H9 (cell line): ENCODE measurements around the gene SSR2. TPM values are rescaled to one million over a fixed set of nuclear protein-coding genes. Genes with fewer than 3 reads are reported as not detected.

ENCODE experiments used
- DNase-seq: peaks from one replicate; pipeline ENCODE4 v3.0.0-alpha.2; 2017
- H2AFZ ChIP-seq: one replicate; pipeline ENCODE4 v1.6.1; 2013; ENCODE audit warnings: mild to moderate bottlenecking, low read length, control low read depth, moderate library complexity
- H2AK5ac ChIP-seq: 2 replicates; pipeline ENCODE4 v1.6.1; 2013; ENCODE audit warnings: low read length, control low read depth, mixed read lengths; ENCODE audit not compliant: insufficient read length
- H2BK120ac ChIP-seq: one replicate; pipeline ENCODE4 v1.6.1; 2013; ENCODE audit warnings: low read depth, mild to moderate bottlenecking, low read length, control low read depth, inconsistent platforms; ENCODE audit not compliant: poor library complexity, severe bottlenecking
- H2BK12ac ChIP-seq: 2 replicates; pipeline ENCODE4 v1.6.1; 2013; ENCODE audit warnings: low read length, control low read depth, mixed read lengths, low read depth; ENCODE audit not compliant: insufficient read length
- H2BK15ac ChIP-seq: 2 replicates; pipeline ENCODE4 v1.6.1; 2013; ENCODE audit warnings: low read depth, low read length, control low read depth
- H2BK20ac ChIP-seq: one replicate; pipeline ENCODE4 v1.6.1; 2013; ENCODE audit warnings: low read depth, mild to moderate bottlenecking, low read length, control low read depth, inconsistent platforms; ENCODE audit not compliant: poor library complexity, severe bottlenecking
- H2BK5ac ChIP-seq: 2 replicates; pipeline ENCODE4 v1.6.1; 2013; ENCODE audit warnings: low read length, control low read depth, mixed read lengths; ENCODE audit not compliant: insufficient read length
- H3K14ac ChIP-seq: 2 replicates; pipeline ENCODE4 v1.6.1; 2013; ENCODE audit warnings: low read length, control low read depth; ENCODE audit not compliant: insufficient read depth
- H3K18ac ChIP-seq: 2 replicates; pipeline ENCODE4 v1.6.1; 2013; ENCODE audit warnings: low read depth, mild to moderate bottlenecking, mixed read lengths, low read length, control low read depth; ENCODE audit not compliant: insufficient read length
- H3K23ac ChIP-seq: 2 replicates; pipeline ENCODE4 v1.6.1; 2013; ENCODE audit warnings: low read length, control low read depth, mixed read lengths, low read depth; ENCODE audit not compliant: insufficient read length
- H3K23me2 ChIP-seq: 2 replicates; pipeline ENCODE4 v1.6.1; 2013; ENCODE audit warnings: low read depth, mild to moderate bottlenecking, mixed read lengths, low read length, control low read depth; ENCODE audit not compliant: insufficient read length, poor library complexity, severe bottlenecking
- H3K27ac ChIP-seq: 2 replicates; pipeline ENCODE4 v1.5.1; 2013; ENCODE audit warnings: low read length, control low read depth, mixed read lengths, low read depth; ENCODE audit not compliant: insufficient read length
- H3K27me3 ChIP-seq: 2 replicates; pipeline ENCODE4 v1.6.1; 2013; ENCODE audit warnings: low read length, control low read depth, inconsistent platforms; ENCODE audit not compliant: insufficient read depth
- H3K4ac ChIP-seq: 2 replicates; pipeline ENCODE4 v1.6.1; 2013; ENCODE audit warnings: low read depth, mild to moderate bottlenecking, control low read depth, inconsistent platforms, low read length, moderate library complexity
- H3K4me1 ChIP-seq: 2 replicates; pipeline ENCODE4 v1.6.1; 2013; ENCODE audit warnings: low read length, control low read depth, inconsistent platforms; ENCODE audit not compliant: insufficient read depth
- H3K4me2 ChIP-seq: 2 replicates; pipeline ENCODE4 v1.6.1; 2013; ENCODE audit warnings: low read length, control low read depth, mixed read lengths; ENCODE audit not compliant: insufficient read length, insufficient read depth
- H3K56ac ChIP-seq: 2 replicates; pipeline ENCODE4 v1.6.1; 2013; ENCODE audit warnings: low read depth, mild to moderate bottlenecking, mixed read lengths, low read length, control low read depth; ENCODE audit not compliant: insufficient read length
- H3K79me1 ChIP-seq: 2 replicates; pipeline ENCODE4 v1.6.1; 2013; ENCODE audit warnings: low read depth, mild to moderate bottlenecking, moderate library complexity, low read length, control low read depth, inconsistent platforms; ENCODE audit not compliant: insufficient read depth, poor library complexity, severe bottlenecking
- H3K79me2 ChIP-seq: 2 replicates; pipeline ENCODE4 v1.6.1; 2013; ENCODE audit warnings: low read length, control low read depth, inconsistent platforms; ENCODE audit not compliant: insufficient read depth
- H3K9ac ChIP-seq: 2 replicates; pipeline ENCODE4 v1.6.1; 2013; ENCODE audit warnings: low read length, control low read depth, mixed read lengths; ENCODE audit not compliant: insufficient read length; ENCODE audit errors: extremely low read depth
- H3K9me3 ChIP-seq: one replicate; pipeline ENCODE4 v1.6.1; 2013; ENCODE audit warnings: low read depth, low read length, inconsistent platforms; ENCODE audit not compliant: control insufficient read depth
- H3T11ph ChIP-seq: one replicate; pipeline ENCODE4 v1.6.1; 2013; ENCODE audit warnings: mild to moderate bottlenecking, low read length, control low read depth, inconsistent platforms
- H4K20me1 ChIP-seq: one replicate; pipeline ENCODE4 v1.6.1; 2013; ENCODE audit not compliant: control insufficient read depth, insufficient read length, insufficient read depth
- H4K5ac ChIP-seq: 2 replicates; pipeline ENCODE4 v1.6.1; 2013; ENCODE audit warnings: low read depth, mild to moderate bottlenecking, mixed read lengths, low read length, control low read depth; ENCODE audit not compliant: insufficient read length
- H4K8ac ChIP-seq: replicated peaks from 2 replicates; pipeline ENCODE4 v1.6.1; 2013; ENCODE audit warnings: low read length, control low read depth, mixed read lengths, low read depth; ENCODE audit not compliant: insufficient read length
- H4K91ac ChIP-seq: 2 replicates; pipeline ENCODE4 v1.6.1; 2013; ENCODE audit warnings: low read depth, mild to moderate bottlenecking, moderate library complexity, mixed read lengths, low read length, control low read depth; ENCODE audit not compliant: insufficient read length
- H3K27ac Mint-ChIP-seq, 3 experiments: 2 replicates in 2 of 3; 3 replicates in 1 of 3; pipeline ENCODE4 v1.8.0; 2020 to 2021; ENCODE audit warnings: mixed read lengths in 3 of 3, mild to moderate bottlenecking in 1 of 3, moderate library complexity in 1 of 3
- H3K27me3 Mint-ChIP-seq: 2 replicates; pipeline ENCODE4 v1.8.0; 2021; ENCODE audit warnings: low read depth, mild to moderate bottlenecking, moderate library complexity, mixed read lengths
- H3K36me3 Mint-ChIP-seq, 3 experiments: 2 replicates in 2 of 3; 3 replicates in 1 of 3; pipeline ENCODE4 v1.8.0; 2020 to 2021; ENCODE audit warnings: low read depth in 3 of 3, mixed read lengths in 3 of 3; ENCODE audit not compliant: insufficient read depth in 1 of 3
- H3K4me1 Mint-ChIP-seq, 2 experiments: 2 replicates each; pipeline ENCODE4 v1.8.0; 2020; ENCODE audit warnings: mixed read lengths in 2 of 2
- H3K4me3 Mint-ChIP-seq, 2 experiments: 2 replicates in 1 of 2; 3 replicates in 1 of 2; pipeline ENCODE4 v1.8.0; 2020 to 2021; ENCODE audit warnings: mild to moderate bottlenecking in 2 of 2, mixed read lengths in 2 of 2, moderate library complexity in 1 of 2
- H3K9me3 Mint-ChIP-seq, 2 experiments: 2 replicates in 1 of 2; 3 replicates in 1 of 2; pipeline ENCODE4 v1.8.0; 2020; ENCODE audit warnings: mild to moderate bottlenecking in 2 of 2, mixed read lengths in 2 of 2, moderate library complexity in 1 of 2
- CTCF ChIP-seq: fragments of 200-600 bp; sonication (generic); conservative IDR thresholded peaks from 3 replicates; pipeline ENCODE4 v1.8.0; 2021; ENCODE audit warnings: antibody characterized with exemption, mild to moderate bottlenecking
- WGBS: extraction: QIAGEN DNeasy Blood & Tissue Kit; methylation state at CpG from one replicate; pipeline ENCODE4 v1.1.7; 2013; ENCODE audit warnings: missing lambda C conversion rate, low lambda C conversion rate, mixed read lengths; ENCODE audit not compliant: insufficient read length; ENCODE audit errors: extremely low coverage; 5-methylcytosine and 5-hydroxymethylcytosine counted together
- total RNA-seq: library from RNA; stranded (reverse); gene quantifications from 2 replicates; pipeline ENCODE4 v1.2.1, GENCODE V29; 2021

The SSR2 gene
- total RNA-seq, 1 experiment from 2014 or later = 170 TPM

- Mint-ChIP-seq H3K4me1 (peaks cover 6 to 12% of the 10 kb centered on the region in 2 experiments; a peak in 3 of 4 replicates), H3K27me3 (peaks cover 32% of the 10 kb centered on the region), H3K36me3 (no peaks in the 10 kb centered on the region), H3K4me3 (no peak overlapping the region), H3K9me3 (no peaks in the 10 kb centered on the region), H3K27ac (no peak overlapping the region; a peak in 1 of 7 replicates)
- Histone ChIP-seq H4K5ac (no peak overlapping the region), H2BK15ac (no peak overlapping the region), H3K18ac (no peak overlapping the region), H4K91ac (no peak overlapping the region), H3K4me1 (no peaks in the 10 kb centered on the region), H2BK5ac (no peak overlapping the region), H3K23ac (no peak overlapping the region), H2BK120ac (no peak overlapping the region), H3K56ac (no peak overlapping the region), H3K23me2 (no peaks in the 10 kb centered on the region), H3K14ac (no peak overlapping the region), H2BK20ac (no peak overlapping the region), H4K20me1 (no peaks in the 10 kb centered on the region), H3K79me2 (no peaks in the 10 kb centered on the region), H3K9ac (no peak overlapping the region), H2BK12ac (no peak overlapping the region), H3K9me3 (no peaks in the 10 kb centered on the region), H3K27ac (no peak overlapping the region), H2AK5ac (no peak overlapping the region), H2AFZ (no peak overlapping the region), H3K4ac (no peak overlapping the region), H3K4me2 (no peak overlapping the region), H4K8ac (no peak overlapping the region), H3T11ph (no peak overlapping the region), H3K27me3 (no peaks in the 10 kb centered on the region; the same call in 1 of the 2 replicates), H3K79me1 (no peaks in the 10 kb centered on the region)
- no CpG with 5 or more reads among the region's 9 CpGs for WGBS
- TF ChIP-seq CTCF = peak; percentile 84
- DNase-seq = peak; percentile 85
Measured at GRCh38 chr1:156025876-156026275, 5.1 kb upstream of the SSR2 start.
